ENCODE data around the gene CDX1. TPM values are rescaled to one million over a fixed set of nuclear protein-coding genes. Genes with fewer than 3 reads are reported as not detected.

The CDX1 gene
- total and polyA plus RNA-seq, 2 of the 8 experiments (the other 6 are each of a cell fraction or from before 2014, with no cell fraction given) = not detected

DNA sequence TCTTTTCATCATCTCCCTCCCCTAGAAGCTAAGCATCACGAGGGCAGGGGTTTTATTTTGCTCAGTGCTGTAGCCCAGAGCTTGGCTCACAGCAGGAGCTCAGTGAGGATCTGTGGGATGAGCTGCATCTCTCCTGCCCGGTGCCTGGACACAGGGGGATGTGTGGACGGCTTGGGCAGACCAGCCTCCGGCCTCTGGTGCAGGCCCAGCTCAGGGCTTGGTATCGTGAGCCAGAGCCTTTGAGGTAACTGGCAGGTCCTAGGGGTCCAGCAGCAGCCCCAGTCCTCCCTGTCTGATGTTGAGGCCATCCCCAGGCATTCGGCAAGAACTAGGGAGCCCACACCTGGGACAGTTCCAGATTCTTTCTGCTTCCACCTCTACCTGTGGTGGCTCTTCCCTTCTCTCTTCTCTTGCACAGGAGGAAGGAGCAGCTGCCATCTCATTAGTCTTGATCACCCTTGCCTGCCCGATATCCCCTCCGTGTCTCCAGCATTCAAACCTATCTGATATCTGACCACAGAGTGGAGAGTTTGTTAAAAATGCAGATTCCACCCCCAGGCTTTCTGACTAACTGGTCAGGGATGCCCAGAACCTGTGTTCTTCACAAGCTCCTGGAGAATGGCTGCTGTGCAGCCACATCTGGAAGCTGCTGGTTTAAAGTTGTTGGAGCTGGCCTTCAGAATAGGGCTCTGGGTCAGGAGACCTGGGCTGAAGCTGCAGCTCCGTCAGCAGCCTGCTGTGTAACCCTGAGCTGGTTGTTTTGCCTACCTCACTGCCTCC is 15.4 kb downstream of the CDX1 start:
- H3K27me3 ChIP-seq (replicated peaks in 1 of 4; ENCODE audit: control insufficient read depth in 3 of 4, extremely low read depth in 1 of 4, insufficient read depth in 3 of 4, low read length in 3 of 4) = peaks cover 0 to 13% (median 9%) of the 10 kb centered on the region in 4 experiments; a peak in 5 of 7 replicates
- H4K20me1 ChIP-seq (replicated peaks in 1 of 2; ENCODE audit: control insufficient read depth in 1 of 2, insufficient read depth in 2 of 2, low read length in 2 of 2) = no peaks in the 10 kb centered on the region
- CTCF ChIA-PET (ENCODE audit: partially characterized antibody) = interaction anchor here (0.9 to 17.8 kb wide), 9 partner anchors 9 to 217 kb away, joined by 3 to 406 read pairs (median 28); partner anchors contain the start of genes CDX1 and SLC6A7
- POLR2A ChIA-PET (ENCODE audit: partially characterized antibody) = interaction anchor here (0.6 kb wide), 2 partner anchors 8 to 215 kb away, joined by 3 read pairs; no protein-coding TSS in a partner anchor
- no peak overlapping the region for H3K56ac ChIP-seq (replicated peaks; ENCODE audit: insufficient read length, low read depth, low read length)
- no peaks in the 10 kb centered on the region for H3K36me3 ChIP-seq (ENCODE audit: control insufficient read depth in 2 of 4, insufficient read depth in 4 of 4, low read length in 3 of 4)
- DNase-seq (ENCODE audit: low read depth in 1 of 2, low spot score in 2 of 2) (no peak), FAIRE-seq (no peak)
- WGBS, 2 experiments (ENCODE audit: extremely low coverage in 1 of 2, insufficient coverage in 1 of 2, insufficient read length in 1 of 2, insufficient replicate concordance in 2 of 2, low coverage in 1 of 2, low lambda C conversion rate in 2 of 2, missing lambda C conversion rate in 1 of 2) = 87% methylated on average over 9 of the region's 9 CpGs; no CpG with 5 or more reads in 1 of the 2 experiments
- no peak overlapping the region for H3K4me3 ChIP-seq (ENCODE audit: extremely low read depth in 1 of 4, insufficient read depth in 2 of 4, low read depth in 3 of 4, low read length in 4 of 4)
- H3K23ac ChIP-seq (ENCODE audit: insufficient read length) = no peak overlapping the region
- no peak overlapping the region for H2AFZ ChIP-seq (ENCODE audit: low read length)
- no peaks in the 10 kb centered on the region for H3K9me3 ChIP-seq (ENCODE audit: insufficient read depth in 2 of 2, low read depth in 1 of 2, low read length in 1 of 2)
- no peak overlapping the region for H4K91ac ChIP-seq (replicated peaks; ENCODE audit: insufficient read length, low read length)
- no peak overlapping the region for H2BK12ac ChIP-seq (ENCODE audit: low read depth, low read length)
- H3K79me2 ChIP-seq (ENCODE audit: control insufficient read depth in 1 of 2, insufficient read depth in 2 of 2, low read length in 2 of 2) = no peaks in the 10 kb centered on the region
- no peaks in the 10 kb centered on the region for H3K79me1 ChIP-seq (ENCODE audit: low read depth, low read length)
- H2BK15ac ChIP-seq (ENCODE audit: low read length) = 0 out of 2 replicates have a peak overlapping the region, but pooled peaks have one; percentile 88
- no peak overlapping the region for H3K18ac ChIP-seq (ENCODE audit: extremely low read depth, low read length)
- H2BK120ac ChIP-seq (replicated peaks; ENCODE audit: low read depth, low read length) = no peak overlapping the region
- peaks cover 0 to 12% (median 5%) of the 10 kb centered on the region in 4 experiments; a peak in 6 of 7 replicates for H3K4me1 ChIP-seq (replicated peaks in 1 of 4; ENCODE audit: control insufficient read depth in 3 of 4, insufficient read depth in 4 of 4, low read length in 3 of 4)
- TF ChIP-seq SIX5 (IDR thresholded peaks at IDR 0.05; ENCODE audit: low read depth, low read length) (no peak), CBX8 (IDR thresholded peaks at IDR 0.05; ENCODE audit: borderline replicate concordance, low read depth, low read length) (no peak)
- H3K4me2 ChIP-seq (ENCODE audit: insufficient read depth in 1 of 2, low read depth in 2 of 2, low read length in 2 of 2) = no peak overlapping the region
- no peak overlapping the region for H2AK5ac ChIP-seq (ENCODE audit: low read depth, low read length)
- H3K4ac ChIP-seq (replicated peaks; ENCODE audit: insufficient read length, low read depth, low read length) = no peak overlapping the region
- H4K5ac ChIP-seq (ENCODE audit: insufficient read length, low read depth, low read length) = no peak overlapping the region
- H3K27ac ChIP-seq (ENCODE audit: low read depth, low read length) = no peak overlapping the region
- H2BK20ac ChIP-seq (ENCODE audit: low read length) = no peak overlapping the region
- no peaks in the 10 kb centered on the region; the same call in 1 of the 2 replicates for H3K23me2 ChIP-seq (ENCODE audit: low read depth, low read length)
- H4K8ac ChIP-seq (ENCODE audit: extremely low read depth, insufficient read depth, low read length) = no peak overlapping the region
- no peak overlapping the region for H2BK5ac ChIP-seq (ENCODE audit: low read depth, low read length)
- no peak overlapping the region for H3K9ac ChIP-seq (replicated peaks in 1 of 4; ENCODE audit: extremely low read depth in 1 of 4, low read depth in 3 of 4, low read length in 3 of 4)
- no peak overlapping the region for H3K14ac ChIP-seq (ENCODE audit: insufficient read length)

Measured in H1 (cell line).